ENCODE measurements around the gene RNPC3.
"Not testable (repeated sequence)": the region's sequence is repeated elsewhere in the genome, so short reads cannot be mapped to it uniquely, and the experiment has no call there.

RNPC3 gene

DNA sequence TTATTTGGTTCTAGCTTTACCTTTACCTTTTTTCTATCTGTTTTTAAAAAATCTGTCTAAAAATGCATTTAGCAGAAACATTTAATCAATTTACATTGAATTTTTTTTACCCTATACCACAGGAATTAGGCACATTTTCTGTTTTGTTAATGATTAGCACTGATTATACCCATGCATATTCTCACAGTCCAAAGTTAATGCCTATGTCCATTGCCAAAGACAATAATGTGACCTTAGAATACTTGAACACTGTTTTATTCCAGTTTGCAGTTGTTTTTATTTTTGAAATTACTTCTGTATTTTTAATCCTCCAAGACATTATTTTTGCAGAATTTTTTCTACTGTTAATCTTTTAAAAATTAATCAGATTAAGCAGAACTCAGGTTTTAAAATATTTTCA, 34.9 kb downstream of the RNPC3 start:
- DNase-seq (ENCODE audit: low read depth), result no peak

DNA sequence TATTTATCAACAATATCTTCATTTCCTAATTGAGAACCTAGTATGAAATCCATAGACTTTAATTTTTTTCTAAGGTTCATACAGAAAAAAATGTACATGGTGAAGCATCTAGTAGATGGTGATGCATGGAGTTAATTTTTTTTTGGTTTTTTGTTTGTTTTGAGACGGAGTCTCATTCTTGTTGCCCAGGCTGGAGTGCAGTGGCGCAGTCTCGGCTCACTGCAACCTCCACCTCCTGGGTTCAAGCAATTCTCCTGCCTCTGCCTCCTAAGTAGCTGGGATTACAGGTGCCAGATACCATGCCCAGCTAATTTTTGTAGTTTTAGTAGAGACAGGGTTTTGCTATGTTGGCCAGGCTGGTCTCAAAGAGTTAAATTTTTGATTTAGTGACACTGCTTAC, 35.6 kb downstream of the RNPC3 start:
- not testable (repeated sequence) for DNase-seq (ENCODE audit: low read depth)

DNA sequence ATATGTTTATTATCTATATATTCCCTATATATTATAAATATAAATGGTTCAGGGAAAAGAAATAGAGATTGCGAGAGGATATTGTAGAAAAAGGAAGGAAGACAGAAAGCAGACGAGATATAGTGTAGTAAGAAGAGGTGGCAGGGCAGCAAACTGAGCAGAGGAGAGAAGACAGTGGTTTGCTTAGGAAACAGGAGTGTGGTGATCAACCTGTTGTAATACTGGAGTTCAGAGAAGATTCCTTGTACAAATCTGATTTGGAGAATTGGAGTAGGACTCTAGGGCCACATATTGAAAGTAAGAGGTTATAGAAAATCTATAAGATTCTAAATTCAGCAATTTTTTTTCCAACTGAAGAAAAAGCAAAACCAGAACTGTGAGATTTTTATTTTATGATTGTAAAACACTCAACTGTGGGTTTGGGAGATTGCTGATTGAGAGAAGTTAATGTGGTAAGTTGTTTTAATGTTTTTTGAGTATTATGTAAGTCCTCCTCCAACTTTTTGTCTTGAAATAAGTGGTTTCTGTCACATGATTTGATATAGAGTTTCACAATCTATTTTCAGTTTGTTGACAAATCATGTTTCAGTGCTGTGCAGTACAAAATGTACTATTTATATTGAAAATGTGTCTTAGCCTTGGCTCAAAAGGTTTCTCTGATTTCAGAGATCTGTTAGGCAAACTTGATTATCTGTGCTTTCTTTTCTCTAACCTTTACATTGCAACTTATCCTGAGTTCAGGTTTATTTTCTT, 36.3 kb downstream of the RNPC3 start:
- DNase-seq (ENCODE audit: low read depth), result no peak

DNA sequence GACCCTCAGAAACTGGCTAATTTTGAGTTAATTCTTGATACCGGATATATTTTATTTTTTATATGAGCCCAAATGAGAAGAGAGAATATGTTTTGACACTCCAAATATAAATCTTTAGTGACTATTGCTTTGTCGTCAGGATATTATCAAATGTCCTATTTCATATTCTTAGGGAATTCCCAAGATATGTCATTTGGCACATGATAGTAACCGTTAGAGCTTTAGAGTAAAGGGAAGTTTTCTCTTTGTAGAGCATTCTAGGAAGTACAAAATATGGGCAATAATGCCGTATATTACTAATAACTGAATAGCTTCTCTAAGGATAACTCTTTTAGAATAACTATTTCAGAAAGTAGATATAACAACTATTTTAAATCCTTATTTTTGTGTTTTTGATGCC, 37.6 kb downstream of the RNPC3 start:
- no peak for DNase-seq (ENCODE audit: low read depth)

DNA sequence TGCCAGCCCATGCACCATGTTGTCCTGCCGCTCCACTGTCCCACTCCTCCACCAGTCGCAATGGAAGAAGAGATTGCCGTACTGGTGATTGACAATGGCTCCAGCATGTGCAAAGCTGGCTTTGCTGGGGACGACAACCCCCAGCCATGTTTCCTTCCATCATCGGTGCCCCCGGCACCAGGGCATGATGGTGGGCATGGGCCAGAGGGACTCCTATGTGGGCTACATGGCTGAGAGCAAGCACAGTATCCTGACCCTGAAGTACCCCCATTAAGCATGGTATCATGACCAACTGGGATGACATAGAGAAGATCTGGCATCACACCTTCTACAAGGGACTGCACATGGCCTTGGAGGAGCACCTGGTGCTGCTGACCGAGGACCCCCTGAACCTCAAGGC, 44.0 kb downstream of the RNPC3 start:
- DNase-seq (ENCODE audit: low read depth), result no peak

DNA sequence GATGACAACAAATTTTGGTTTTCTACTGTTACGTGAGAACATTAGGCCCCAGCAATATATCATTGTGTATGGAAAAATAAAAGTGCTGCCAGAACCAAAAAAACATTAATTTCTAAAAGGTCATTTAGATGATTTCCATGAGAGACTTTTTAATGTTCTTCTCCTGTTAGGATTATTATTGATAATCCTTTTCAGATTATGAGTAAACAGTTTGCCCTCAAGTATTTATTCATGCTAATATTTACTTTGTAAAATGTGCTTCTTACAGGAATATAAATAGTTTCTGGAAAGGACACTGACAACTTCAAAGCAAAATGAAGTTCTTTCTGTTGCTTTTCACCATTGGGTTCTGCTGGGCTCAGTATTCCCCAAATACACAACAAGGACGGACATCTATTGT, 45.8 kb downstream of the RNPC3 start, which contains the start of gene AMY2B:
Gene AMY2B, plus strand, starts transcription at position 301 of the 400 bp plus-strand sequence. Its CDS starts 14 bp downstream, at position 315.
- not testable (repeated sequence) for DNase-seq (ENCODE audit: low read depth)

DNA sequence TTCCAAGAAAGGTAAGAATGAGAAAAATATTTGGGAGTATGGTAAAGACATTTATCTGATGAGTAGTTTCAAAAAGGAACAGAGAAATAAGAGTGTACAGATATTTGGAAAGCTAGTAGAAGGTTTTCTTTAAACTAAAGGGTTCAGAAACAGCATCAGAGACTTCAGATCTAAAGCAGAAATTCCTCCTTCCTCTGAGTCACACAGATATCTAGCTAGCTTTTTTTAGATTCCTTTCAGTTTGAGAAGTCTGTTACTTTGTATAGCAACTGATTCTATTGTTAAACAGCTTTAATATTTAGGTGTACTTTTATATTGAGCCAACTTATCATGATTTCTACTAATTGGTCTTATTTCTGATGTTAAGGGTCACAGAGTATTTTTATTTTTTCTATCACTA, 50.6 kb downstream of the RNPC3 start:
- DNase-seq (ENCODE audit: low read depth), result no peak

DNA sequence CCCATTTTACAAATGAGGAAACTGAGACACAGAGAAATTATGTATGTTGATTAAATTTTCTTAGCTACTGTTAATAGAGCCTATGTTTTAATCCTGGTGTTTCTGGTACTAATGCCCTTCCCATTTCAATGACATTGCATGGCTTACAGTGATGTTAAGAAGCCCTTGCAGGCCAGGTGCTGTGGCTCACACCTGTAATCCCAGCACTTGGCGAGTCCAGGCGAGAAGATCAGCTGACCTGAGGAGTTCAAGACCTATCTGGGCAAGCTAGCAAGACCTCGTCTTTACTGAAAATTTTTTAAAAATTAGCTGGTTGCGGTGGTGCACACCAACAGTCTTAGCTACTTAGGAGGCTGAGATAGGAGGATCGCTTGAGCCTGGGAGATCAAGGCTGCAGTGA, 51.3 kb downstream of the RNPC3 start:
- not testable (repeated sequence) for DNase-seq (ENCODE audit: low read depth)

DNA sequence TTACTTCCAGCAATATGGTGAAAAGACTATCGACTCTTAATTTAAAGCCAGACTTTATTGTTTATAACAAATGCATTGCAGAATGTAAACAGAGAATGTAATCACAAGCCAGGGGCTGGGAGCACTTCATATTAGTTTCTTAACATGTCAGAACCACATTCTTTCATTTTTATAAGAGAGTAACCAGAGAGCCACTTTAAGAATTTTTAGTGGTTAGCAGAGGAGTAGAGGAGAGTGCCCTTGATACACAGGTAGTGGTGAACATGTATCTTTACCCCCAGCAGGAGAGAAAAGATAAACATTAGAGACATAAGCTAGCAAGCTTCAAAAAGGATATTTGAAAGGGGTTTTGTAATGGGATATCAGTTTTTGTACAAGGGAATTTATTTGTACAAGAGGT, 57.0 kb downstream of the RNPC3 start:
- DNase-seq (ENCODE audit: low read depth), result no peak

DNA sequence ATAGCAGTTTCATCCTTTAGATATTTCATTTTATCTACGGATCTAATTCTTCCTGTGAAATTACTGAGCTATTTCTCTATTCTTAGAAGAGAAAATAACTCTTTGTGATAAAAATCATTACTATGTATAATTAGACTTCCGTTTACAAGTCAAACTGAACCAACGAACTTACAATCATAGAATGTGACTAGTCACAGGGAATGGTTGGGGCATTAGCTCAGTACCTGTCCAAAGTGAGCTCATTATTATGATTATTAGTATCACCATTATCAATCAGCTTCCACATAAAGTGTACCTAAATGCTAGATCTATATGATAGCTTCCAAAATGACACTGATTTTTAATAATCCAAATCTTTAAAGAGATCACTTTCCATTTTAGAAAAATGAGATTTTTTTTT, 58.4 kb downstream of the RNPC3 start:
- no peak for DNase-seq (ENCODE audit: low read depth)

DNA sequence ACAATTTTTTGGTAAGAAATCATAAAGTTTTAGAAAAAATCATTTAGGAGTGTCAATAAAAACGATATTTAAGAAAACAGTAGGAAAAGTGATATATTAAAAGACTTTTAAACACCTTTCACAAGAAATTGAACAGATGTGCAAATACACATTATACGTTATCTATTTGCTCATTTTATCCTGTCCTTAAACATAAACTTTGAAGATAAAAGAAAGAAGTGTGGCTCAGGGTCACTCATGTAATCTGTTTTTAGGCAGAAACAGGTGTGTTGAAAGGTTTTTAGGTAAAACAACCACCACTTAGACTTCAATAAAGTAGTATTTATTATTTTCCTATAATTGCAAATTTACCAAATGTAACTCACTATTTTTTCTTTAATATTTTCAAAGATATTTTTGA, 59.0 kb downstream of the RNPC3 start:
- no peak for DNase-seq (ENCODE audit: low read depth)

DNA sequence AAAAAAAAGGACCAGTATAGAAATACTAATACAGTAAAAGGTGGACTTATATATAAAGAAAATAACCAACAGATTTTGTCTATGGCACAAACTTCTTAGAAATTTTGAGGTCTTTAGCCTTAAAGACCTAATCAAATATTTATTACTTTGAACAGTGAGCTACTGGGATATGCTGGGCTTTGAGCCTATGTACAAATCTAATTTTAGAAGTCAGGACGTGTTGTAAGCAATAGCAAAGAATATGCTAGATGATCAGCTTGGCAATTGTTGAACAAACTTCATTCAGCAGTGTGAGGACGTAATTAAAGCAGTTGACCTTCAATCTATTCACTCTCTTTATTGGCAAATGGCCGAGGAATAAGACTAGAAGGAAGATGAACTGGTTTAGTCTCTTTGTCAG, 77.2 kb downstream of the RNPC3 start:
- not testable (repeated sequence) for DNase-seq (ENCODE audit: low read depth)
